HG02970 (cell line): ENCODE results near the gene CCSER2.
"Not testable (repeated sequence)": the region's sequence is repeated elsewhere in the genome, so short reads cannot be mapped to it uniquely, and the experiment has no call there.

ENCODE experiments used
- ATAC-seq: cut with Tn5 transposase; IDR thresholded peaks from one replicate; pipeline ENCODE4 v1.9.1; 2021; ENCODE audit warnings: mild to moderate bottlenecking, moderate library complexity, moderate number of reproducible peaks; ENCODE audit not compliant: unreplicated experiment, low FRiP score

The CCSER2 gene, protein sequence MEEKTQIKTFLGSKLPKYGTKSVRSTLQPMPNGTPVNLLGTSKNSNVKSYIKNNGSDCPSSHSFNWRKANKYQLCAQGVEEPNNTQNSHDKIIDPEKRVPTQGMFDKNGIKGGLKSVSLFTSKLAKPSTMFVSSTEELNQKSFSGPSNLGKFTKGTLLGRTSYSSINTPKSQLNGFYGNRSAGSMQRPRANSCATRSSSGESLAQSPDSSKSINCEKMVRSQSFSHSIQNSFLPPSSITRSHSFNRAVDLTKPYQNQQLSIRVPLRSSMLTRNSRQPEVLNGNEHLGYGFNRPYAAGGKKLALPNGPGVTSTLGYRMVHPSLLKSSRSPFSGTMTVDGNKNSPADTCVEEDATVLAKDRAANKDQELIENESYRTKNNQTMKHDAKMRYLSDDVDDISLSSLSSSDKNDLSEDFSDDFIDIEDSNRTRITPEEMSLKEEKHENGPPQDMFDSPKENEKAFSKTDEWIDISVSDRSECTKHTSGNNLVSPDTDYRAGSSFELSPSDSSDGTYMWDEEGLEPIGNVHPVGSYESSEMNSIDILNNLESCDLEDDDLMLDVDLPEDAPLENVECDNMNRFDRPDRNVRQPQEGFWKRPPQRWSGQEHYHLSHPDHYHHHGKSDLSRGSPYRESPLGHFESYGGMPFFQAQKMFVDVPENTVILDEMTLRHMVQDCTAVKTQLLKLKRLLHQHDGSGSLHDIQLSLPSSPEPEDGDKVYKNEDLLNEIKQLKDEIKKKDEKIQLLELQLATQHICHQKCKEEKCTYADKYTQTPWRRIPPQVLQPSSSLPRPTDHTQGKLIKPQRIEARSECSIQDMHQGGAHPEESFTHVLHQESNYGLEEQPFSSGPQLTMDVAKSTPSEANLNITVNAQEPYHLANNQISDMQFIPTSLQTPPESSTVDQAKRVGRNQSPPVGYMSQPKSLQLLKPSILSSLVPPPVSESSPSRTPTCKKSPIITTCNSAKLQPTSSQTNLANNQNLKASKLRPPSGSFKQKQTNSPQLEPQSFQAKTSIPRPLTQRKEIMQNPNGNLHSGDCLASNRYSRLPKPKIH

DNA sequence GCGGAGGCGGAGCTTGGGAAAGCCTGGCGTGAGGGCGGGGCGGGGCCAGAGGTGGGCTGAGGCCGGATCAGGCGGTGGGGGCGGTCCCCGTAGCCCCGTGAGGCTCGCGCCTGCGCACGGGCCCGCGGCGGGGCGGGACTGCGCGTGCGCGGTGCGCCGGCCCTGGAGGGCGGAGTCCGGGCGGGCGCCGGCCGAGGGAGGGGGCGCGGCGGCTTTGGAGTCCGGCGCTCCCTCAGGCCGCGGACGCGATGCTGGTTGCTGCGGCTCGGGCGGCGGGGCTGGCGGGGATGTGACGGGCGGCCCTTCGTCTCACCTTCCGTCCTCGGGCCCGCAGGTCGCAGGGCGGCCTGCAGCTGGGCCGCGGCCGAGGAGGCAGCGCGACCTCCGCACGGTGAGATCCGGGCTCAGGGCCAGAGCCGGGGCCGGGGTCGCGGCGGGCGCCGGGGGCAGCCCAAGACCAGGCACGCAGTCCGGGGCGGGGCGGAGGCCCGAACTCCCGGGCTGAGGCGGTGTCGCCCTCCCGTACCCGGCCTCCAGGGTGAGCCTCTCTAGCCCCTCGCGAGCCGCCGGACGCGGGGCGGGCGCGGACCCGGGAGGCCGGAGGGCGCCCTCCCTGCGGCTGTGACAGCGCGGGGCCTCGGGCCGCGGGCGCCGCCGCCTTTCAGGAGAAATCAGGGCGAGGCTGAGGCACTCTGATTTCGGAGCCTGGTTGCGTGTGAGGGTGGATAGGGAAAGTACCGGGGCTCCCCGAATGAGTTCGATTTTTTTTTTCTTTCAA is at the start of gene CCSER2:
Gene CCSER2, plus strand, starts transcription at position 172 of the 778 bp plus-strand sequence. CDS start 42,464 bp downstream, outside the sequence.
- peak; percentile 76 for ATAC-seq

DNA sequence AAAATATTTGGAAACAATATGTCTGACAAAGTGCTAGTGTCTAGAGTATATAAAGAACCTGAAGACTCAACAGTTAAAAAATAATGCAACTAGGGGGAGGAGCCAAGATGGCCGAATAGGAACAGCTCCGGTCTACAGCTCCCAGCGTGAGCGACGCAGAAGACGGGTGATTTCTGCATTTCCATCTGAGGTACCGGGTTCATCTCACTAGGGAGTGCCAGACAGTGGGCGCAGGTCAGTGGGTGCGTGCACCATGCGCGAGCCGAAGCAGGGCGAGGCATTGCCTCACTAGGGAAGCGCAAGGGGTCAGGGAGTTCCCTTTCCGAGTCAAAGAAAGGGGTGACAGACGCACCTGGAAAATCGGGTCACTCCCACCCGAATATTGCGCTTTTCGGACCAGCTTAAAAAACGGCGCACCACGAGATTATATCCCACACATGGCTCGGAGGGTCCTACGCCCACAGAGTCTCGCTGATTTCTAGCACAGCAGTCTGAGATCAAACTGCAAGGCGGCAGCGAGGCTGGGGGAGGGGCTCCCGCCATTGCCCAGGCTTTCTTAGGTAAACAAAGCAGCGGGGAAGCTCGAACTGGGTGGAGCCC is 48.4 kb upstream of the CCSER2 start:
- ATAC-seq, result not testable (repeated sequence)

DNA sequence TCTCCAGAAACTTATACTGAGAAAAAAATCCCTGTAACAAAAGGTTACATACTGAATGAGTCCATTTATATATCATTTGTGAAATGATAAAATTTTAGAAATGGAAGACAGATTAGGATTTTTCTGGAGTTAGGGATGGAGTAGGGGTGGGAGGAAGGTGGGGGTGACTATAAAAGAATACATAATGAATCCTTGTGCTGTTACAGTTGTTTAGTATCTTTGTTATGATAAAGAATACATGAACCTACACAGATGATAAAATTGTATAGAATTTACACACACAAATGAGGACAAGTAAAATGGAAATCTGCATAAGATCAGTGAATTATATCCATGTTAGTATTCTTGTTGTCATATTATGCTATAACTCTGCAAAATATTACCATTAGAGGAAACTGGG is 41.7 kb upstream of the CCSER2 start:
- no peak for ATAC-seq

DNA sequence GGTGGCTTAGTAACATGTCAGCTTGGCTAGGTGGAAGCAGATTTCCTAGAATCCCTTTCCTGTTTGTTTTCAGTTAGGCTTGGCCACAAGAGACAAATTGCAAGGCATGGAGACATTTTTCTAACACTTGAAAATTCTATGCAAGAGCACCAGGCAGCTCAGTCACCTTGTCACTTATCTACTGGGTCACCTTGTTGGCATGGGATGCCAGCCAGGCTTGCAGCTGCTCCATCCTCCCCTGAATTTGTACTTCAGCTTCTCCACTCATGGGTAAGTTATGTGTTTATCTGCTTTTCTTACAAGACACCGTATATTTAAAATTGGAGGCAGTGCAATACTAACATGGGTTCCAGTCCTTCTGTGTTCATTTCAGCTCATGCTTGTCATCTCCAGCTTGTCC is 40.2 kb upstream of the CCSER2 start:
- no peak for ATAC-seq

DNA sequence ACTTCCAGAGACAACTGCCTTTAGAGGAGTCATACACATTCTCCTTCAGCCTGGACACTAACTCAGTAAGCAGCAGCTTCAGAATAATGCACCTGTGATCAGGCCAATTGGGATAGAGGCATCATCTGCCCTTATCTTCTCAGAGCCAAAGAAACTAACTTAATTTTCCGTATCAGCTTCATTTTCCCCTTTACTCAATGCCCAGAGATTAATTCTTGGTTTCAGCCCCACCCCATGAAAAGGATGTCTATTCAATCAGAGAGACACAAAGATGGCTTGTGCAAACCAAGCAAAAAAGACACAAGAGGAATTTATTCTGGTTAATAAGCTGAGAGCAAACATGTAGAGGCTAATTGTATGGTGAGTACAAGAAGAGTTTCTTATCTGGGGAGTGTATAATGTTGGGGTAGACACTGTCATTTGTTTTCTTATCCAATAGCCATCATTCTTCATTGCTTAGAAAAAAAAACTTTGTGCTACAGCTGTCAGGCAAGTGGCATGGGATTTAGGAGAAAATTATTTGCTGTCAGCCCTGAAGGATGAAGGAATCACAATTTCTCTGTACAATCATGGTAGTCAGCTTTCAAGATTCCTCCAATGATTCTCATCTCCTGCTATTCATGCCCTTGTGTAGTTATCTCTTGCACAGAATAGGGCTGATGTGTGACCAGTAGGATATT is 38.7 kb upstream of the CCSER2 start:
- no peak for ATAC-seq

DNA sequence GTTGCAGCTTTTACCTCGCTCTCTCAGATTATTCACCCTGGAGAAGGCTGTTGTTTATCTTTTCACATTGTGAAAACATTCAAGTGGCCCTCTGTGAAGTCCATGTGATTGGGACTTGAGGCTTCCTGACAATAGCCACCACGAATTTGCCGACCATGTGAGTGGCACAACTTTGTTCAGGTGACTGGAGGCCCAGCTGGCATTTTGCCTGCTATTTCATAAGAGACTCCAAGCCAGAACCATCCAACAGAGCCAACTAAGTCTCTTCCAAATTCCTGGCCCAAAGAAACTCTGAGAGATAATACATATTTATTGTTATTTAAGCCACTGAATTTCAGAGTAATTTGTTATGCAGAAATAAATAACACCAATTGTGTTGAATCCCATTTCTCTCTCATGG is 38.2 kb upstream of the CCSER2 start:
- ATAC-seq, result no peak

DNA sequence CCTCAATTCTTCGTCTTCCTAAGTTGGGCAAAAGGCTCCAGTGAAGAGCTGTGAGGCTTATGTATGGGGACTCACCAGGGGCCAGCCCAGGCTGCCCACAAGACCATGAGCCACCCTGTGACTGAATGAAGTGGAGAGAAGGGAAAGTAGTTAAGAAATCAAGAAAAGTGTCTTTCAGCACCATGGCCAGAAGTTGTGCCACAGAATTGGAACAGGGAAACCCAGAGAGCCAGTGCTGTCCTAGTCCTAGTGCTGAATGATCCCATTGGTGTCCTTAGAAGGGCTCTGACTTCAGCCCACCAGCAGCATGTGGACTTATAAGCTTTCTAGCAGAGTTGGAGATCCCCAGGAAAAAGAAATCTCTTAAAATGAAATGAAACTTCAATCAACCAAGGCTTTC is 37.0 kb upstream of the CCSER2 start:
- ATAC-seq, result no peak

DNA sequence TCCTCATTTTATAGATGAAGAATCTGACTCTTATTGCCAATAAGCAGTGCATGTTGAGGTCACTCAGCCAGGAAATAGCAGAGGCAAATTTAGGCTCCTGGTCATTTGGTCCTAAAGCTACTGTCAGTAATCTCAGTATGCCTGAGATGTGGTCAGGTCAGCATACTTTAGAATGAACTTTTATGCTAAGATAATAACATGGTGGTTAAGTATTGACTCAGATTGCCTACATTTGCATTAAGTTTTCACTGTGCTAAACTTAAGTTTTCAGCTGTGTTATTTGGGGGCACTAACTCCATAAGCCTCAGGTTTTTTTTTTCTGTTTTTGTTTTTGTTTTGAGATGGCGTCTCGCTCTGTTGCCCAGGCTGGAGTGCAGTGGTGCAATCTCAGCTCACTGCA is 35.9 kb upstream of the CCSER2 start:
- ATAC-seq, result no peak

DNA sequence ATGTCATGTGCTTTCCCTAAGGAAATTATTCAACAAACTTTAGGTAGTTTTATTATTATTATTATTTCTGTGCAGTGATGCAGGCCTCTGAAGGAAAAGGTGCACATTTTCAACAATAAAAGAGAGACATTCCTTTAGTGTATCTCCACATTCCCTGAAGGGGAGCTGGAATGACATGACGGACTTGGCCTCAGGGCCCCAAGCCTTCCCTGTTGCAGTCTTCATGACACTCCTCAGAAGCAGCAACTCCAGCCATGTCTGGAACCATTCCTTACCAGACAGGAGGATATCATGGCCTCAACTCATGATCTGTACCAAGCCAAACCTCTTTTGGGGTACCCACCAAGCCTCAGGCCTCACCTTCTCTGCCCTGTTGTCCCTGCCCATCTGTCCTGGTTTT is 35.2 kb upstream of the CCSER2 start:
- ATAC-seq, result no peak

DNA sequence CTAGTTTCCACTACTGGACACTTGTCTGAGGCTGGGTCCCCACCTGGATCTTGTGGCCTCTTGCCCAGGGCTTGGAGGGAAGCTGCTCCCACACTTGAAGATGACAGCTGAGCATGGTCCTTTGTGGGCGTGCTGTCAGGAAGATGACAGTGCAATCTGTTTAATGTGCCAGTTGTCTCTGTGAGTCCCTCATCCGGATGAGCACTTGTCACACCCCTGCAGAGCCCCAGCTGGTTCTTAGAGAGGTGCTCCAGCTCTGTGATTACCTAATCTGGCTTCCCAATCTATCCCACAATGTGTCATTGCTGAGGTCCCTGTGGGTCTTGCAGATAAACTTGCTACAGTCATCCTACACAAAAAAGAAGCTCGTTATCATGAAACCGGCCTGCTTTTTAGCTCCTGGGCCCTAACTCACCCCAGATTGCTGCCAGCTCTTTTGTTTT is 34.8 kb upstream of the CCSER2 start:
- no peak for ATAC-seq

DNA sequence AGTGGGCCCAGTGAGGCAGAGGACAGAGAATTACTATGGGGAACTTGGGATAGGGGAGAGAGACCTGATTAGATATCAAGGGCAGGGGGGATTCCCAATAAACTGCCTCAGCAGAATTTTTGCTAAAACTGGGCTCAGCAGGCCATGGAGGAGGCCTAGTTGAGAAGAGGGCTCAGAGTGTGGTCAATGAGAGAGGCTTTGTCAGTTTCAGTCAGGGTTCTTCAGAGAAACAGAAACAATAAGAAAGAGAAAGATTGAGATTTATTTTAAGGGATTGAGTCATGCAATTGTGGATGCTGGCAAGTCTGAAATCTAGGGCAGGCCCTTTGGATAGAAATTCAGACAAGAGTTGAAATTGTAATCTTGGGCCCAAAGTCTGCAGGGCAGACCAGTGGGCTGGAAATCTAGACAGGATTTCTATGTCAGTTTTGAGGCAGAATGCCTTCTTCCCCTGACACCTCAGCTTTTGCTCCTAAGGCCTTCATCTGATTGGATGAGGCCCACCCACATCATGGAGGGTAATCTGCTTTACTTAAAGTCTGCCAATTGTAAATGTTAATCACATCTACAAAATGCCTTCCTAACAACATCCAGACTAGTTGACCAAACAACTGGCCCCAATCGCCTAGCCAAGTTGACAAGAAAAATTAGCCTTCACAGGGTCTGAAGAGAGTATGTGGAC is 33.5 kb upstream of the CCSER2 start:
- ATAC-seq, result no peak

DNA sequence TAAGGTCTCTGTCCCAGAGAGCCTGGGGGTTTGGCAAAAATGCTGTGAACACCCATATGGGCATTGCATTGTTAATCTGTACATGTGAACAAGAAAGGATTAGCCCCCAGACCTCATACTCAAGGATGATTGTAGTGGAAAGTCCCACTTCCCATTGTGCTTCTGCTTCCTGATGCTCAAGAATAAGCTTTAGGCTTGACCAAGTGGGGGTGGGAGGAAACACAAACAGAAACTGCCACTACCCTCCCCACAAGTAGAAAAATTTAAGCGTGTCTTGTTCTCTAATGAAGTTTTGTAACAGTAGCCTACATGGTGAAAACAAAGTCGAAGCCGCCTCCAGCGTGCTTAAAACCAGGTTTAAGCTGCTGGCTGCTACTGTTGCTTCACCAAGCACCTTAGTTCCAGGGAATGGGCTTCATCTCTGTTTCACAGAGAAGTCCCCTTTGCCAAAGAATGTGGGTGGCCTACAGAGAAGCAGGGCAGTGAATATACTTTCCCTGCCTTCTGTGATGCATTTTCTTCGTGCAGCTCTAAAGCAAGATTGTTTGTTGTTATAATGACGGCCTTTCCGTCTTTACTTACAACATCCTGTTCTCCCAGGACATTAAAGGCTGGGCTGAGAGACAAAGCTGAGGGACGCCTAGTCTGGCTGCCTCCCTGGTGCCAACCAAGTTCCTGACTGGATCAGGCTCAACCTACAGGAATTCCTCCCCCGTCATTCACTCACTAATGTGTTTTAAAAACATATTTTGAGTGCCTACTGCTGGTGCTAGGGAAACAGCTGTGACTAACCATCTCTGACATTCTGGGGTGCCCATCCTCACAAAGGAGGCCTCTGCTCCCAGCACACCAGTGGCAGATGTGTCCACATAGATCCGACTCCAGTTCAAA is 32.1 kb upstream of the CCSER2 start:
- no peak for ATAC-seq

DNA sequence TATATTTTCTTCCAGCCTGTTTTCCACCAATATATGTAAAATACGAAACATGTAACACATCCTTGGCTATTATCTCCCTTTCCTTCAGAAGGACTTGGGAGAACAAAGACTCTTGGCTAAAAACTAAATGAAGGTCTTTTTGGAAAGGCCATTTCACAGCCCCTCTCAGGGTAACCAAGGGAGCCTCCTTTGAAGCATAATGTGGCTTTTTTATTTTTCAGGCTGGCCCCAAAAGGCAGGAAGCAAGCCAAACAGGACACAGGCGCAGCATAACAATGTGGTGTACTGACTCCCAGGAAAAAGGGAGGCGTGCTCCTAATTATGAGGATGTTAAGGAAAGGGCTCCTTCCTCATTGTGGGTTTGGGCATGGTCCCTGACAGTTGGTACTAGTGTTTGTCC is 30.3 kb upstream of the CCSER2 start:
- no peak for ATAC-seq

DNA sequence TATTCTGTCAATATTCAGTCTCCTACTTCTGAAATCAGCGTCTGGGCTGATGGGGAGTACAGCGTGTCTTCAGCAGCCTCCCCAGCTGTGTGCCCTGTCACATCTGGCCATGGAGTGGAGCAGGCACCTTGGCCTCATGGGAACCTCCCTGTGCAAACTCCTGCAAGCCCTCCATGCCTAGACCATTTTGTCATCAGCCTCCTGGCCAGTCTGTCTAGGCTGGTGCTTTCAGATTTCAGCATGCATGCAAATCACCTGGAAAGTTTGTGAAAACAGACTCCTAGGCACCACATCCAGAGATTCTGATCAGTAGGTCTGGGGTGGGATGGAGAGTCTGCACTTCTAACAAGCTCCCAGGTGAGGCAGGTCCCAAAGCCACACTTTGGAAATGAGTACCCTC is 26.2 kb upstream of the CCSER2 start:
- ATAC-seq, result no peak

DNA sequence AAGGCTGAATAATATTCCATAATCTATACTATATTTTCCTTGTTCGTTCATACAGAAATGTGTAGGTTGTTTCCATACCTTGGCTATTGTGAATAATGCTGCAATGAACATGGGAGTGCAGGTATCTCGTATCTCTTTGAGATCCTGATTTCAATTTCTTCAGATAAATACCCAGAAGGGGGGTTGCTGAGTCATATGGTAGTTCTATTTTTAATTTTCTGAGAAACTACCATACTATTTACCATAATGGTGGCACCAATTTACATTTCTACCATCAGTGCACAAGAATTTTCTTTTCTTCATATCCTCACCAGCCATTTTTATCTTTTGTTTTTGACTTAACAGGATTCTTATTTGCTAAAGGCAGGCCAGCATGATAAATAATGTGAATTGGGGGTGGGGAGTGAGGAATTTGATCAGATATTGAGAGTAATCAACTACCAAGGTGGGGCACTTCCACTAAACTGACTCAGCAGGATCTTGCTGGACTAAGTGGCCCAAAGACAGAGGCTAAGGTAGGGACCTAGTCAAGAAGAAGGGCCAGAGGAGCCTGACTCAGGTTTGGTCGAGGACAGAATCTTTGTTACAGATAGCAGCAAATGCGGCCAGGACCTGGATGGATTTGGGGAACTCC is 21.5 kb upstream of the CCSER2 start:
- no peak for ATAC-seq

DNA sequence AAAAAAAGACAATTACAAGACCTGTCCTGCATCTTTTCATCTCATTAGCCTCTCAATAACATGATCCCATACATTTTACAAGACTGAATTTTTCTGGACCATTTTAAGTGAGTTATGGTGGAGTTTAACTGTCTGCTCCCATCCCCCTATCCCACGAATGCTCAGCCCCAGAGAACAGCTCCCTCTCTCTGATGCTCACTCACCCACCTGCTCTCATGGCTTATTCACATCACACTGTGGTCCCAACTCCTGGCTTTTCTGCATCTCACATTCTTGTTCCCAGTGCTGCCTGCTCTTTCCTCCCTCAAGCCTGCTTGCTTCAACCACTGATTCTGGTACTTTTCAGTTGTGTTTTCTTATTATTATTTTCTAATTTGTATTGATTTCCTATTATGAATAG is 20.4 kb upstream of the CCSER2 start:
- ATAC-seq, result no peak

DNA sequence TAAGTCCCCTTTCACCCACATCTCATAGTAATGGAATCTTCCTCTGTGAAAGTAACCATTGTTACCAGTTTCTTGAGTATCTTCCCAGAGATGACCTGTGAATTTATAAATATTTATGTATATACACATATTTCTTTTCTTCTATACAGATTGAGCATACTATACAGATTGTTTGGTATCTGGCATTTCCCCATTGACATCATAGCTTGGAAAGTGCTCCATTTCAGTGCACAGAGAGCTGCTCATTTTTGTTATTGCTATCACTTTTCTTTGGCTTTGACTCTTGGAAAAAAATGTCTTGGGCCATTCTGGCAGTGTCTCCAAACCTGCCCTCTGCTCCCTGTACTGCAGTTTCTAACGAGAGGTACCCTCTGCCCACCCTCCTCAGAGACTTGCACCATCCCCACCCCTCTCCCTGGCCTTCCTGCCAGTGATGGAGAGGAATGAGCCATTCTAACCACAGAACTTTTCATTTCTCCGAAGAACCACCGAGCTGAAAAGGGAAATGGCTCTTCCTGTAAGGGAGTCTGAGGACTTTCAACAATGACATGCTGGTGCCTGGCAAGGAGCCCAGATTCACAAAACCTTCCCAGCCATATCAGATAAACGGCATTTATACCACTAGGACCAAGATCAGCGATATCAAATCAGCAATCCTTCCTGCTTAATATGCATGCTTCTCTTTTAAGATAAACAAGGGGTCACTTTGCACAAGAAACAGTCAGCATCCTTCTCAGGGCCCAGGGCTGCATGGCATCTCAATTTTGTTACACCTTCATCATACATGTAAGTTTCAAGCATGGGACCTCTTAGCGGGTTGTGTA is 19.7 kb upstream of the CCSER2 start:
- ATAC-seq, result no peak
